ENCODE results near the gene REPIN1. TPM values are rescaled to one million over a fixed set of nuclear protein-coding genes. Genes with fewer than 3 reads are reported as not detected.

REPIN1 gene
- total and polyA plus RNA-seq, 8 donors: 61.5 to 110 (median 71.6) TPM

DNA sequence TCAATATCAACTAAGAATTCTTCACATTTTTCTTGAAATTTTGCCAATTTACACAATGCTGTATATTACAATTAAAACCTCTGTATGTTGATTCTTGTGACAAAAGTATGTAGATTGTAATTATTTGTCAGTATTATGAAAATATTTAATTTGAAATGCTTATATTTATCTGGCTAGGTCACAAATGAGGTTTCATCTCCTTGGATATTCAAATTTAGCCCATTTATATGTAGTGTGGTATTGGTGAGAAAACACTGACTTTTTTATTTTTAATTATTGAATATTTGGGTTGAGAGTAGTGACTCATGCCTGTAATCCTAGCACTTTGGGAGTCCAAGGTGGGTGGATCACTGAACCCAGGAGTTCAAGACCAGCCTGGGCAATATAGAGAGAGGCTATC, 24.3 kb upstream of the REPIN1 start:
- Histone ChIP-seq H3K27ac (no peak overlapping the region), H3K4me3 (no peak overlapping the region), H3K36me3 (no peaks in the 10 kb centered on the region), H3K9me3 (no peaks in the 10 kb centered on the region), H3K27me3 (peaks cover 8 to 57% of the 10 kb centered on the region in 2 donors), H3K4me1 (peaks cover 0 to 19% of the 10 kb centered on the region in 2 donors)
- DNase-seq (no peak), ATAC-seq (no peak)
- intact Hi-C loops (cut with DNase I): no loop called here
- TF ChIP-seq, protein P1, sequence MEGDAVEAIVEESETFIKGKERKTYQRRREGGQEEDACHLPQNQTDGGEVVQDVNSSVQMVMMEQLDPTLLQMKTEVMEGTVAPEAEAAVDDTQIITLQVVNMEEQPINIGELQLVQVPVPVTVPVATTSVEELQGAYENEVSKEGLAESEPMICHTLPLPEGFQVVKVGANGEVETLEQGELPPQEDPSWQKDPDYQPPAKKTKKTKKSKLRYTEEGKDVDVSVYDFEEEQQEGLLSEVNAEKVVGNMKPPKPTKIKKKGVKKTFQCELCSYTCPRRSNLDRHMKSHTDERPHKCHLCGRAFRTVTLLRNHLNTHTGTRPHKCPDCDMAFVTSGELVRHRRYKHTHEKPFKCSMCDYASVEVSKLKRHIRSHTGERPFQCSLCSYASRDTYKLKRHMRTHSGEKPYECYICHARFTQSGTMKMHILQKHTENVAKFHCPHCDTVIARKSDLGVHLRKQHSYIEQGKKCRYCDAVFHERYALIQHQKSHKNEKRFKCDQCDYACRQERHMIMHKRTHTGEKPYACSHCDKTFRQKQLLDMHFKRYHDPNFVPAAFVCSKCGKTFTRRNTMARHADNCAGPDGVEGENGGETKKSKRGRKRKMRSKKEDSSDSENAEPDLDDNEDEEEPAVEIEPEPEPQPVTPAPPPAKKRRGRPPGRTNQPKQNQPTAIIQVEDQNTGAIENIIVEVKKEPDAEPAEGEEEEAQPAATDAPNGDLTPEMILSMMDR (IDR thresholded peaks at IDR 0.05): no peak

DNA sequence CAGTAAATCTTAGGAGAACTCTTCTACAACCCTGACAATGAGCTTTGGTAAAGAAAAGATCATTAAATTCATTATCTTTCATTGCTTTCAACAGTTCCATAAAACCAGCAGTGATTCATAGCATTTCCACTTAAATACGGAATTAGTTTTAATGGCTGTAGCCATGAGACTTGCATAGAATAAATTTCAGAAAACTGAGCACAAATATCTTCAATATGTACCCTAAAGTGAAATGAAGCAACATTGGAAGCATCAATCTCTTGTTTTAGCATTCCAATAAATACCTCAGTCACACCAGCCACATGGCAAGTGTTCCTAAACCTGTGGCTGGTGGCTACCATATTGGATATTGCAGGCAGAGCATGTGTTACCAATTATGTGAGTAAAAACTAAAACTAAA, 23.6 kb upstream of the REPIN1 start:
- peaks cover 0 to 14% of the 10 kb centered on the region in 2 donors for H3K4me1 ChIP-seq
- ATAC-seq: no peak

DNA sequence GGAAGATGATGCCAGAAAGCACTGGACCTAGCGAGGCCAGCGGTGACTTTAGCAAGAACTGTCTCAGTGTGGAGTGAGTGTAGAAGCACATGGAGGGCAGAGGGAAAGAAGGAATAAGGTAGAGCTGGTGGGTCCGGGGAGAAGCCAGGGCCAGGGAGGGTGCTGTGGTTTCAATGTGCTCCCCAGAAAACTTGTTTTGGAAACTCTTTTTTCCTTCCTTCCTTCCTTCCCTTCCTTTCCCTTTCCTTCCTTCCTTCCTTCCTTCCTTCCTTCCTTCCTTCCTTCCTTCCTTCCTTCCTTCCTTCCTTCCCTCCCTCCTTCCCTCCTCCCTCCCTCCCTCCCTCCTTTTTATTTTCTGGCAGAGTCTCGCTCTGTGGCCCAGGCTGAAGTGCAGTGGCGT, 21.7 kb upstream of the REPIN1 start:
- TF ChIP-seq, protein P1 (IDR thresholded peaks at IDR 0.05): no peak
- intact Hi-C loops (cut with DNase I): no loop called here
- ATAC-seq (no peak), DNase-seq (no peak)
- H3K27me3 ChIP-seq: peaks cover 0 to 31% of the 10 kb centered on the region in 2 donors
- H3K9me3 ChIP-seq: no peaks in the 10 kb centered on the region
- H3K4me3 ChIP-seq: no peak overlapping the region
- no peaks in the 10 kb centered on the region for H3K36me3 ChIP-seq
- H3K27ac ChIP-seq: no peak overlapping the region
- H3K4me1 ChIP-seq: no peaks in the 10 kb centered on the region

More for the DNA sequence above, 23.6 kb upstream of the REPIN1 start:
- no peak overlapping the region for H3K4me3 ChIP-seq
- TF ChIP-seq, protein P1 (IDR thresholded peaks at IDR 0.05): no peak
- DNase-seq: no peak
- H3K36me3 ChIP-seq: no peaks in the 10 kb centered on the region
- intact Hi-C loops (cut with DNase I): no loop called here
- no peak overlapping the region for H3K27ac ChIP-seq
- H3K27me3 ChIP-seq: peaks cover 8 to 50% of the 10 kb centered on the region in 2 donors
- no peaks in the 10 kb centered on the region for H3K9me3 ChIP-seq

DNA sequence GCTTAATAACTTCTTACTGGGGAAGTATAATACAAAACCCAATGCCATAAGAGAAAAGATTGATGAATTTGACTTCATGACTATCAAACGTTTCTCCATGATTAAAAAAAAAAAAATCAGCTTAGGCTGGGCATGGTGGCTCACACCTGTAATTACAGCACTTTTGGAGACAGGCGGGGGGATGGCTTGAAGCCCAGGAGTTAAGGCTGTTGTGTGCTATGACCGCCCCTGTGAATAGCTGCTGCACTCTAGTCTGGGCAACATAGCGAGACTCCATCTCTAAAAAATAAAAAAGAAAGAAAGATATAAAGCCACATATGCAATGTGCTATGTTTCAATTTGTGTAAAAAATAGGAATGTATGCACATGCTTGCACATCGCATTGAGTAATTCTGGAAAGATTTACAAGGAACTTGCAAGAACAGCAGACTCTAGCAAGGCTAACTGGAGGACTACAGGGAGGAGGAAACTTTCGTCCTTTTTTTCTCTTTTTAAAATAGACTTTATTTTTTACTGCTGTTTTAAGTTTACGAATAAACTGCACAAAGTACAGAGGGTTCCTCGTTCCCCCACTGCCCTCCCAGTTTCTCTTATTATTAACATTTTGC, 16.9 kb upstream of the REPIN1 start:
- DNase-seq (no peak), ATAC-seq (no peak)
- H3K4me1 ChIP-seq: no peaks in the 10 kb centered on the region
- H3K27ac ChIP-seq: no peak overlapping the region
- H3K36me3 ChIP-seq: no peaks in the 10 kb centered on the region
- no peak overlapping the region for H3K4me3 ChIP-seq
- no peaks in the 10 kb centered on the region for H3K9me3 ChIP-seq
- intact Hi-C loops (cut with DNase I): loop anchor here in 1 of 2 donors (10.0 kb wide), 1 partner anchor 73 kb away; no protein-coding TSS in a partner anchor
- no peaks in the 10 kb centered on the region for H3K27me3 ChIP-seq
- TF ChIP-seq, protein P1 (IDR thresholded peaks at IDR 0.05): no peak

DNA sequence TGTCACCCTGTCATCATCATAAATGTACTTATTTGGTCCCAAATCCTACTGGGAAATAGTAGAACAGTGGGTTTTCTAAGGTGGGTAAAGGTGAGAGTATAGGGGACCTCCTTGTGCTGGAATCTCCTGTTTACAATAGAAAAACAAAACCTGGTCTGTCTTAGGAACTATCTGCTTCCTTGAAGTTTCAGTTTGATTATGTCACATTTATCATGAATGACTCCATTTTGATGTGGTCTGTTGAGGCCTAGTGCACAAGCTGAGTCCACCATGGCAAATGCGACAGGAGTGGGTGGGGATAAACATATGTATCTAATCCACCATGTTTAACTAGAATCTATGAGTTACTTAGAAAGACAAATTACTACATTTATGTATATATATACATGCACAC, 13.0 kb upstream of the REPIN1 start:
- DNase-seq (no peak), ATAC-seq (no peak)
- no peak overlapping the region for H3K4me3 ChIP-seq
- no peak overlapping the region for H3K27ac ChIP-seq
- H3K9me3 ChIP-seq: no peaks in the 10 kb centered on the region
- no peaks in the 10 kb centered on the region for H3K36me3 ChIP-seq
- TF ChIP-seq, protein P1 (IDR thresholded peaks at IDR 0.05): no peak
- intact Hi-C loops (cut with DNase I): loop anchor here in 1 of 2 donors (10.0 kb wide), 1 partner anchor 69 kb away; no protein-coding TSS in a partner anchor
- H3K4me1 ChIP-seq: no peaks in the 10 kb centered on the region
- no peaks in the 10 kb centered on the region for H3K27me3 ChIP-seq

Measured in left lung (tissue), 10 donors.